HCEC 1CT (cell line): ENCODE results near the gene LIN9.
"Not testable (repeated sequence)": the region's sequence is repeated elsewhere in the genome, so short reads cannot be mapped to it uniquely, and the experiment has no call there.

Experiments
- DNase-seq: peaks from one replicate; pipeline ENCODE4 v3.0.0-alpha.2; 2017

LIN9 gene, protein sequence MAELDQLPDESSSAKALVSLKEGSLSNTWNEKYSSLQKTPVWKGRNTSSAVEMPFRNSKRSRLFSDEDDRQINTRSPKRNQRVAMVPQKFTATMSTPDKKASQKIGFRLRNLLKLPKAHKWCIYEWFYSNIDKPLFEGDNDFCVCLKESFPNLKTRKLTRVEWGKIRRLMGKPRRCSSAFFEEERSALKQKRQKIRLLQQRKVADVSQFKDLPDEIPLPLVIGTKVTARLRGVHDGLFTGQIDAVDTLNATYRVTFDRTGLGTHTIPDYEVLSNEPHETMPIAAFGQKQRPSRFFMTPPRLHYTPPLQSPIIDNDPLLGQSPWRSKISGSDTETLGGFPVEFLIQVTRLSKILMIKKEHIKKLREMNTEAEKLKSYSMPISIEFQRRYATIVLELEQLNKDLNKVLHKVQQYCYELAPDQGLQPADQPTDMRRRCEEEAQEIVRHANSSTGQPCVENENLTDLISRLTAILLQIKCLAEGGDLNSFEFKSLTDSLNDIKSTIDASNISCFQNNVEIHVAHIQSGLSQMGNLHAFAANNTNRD

GRCh38 chr1:226308723-226309397 is at the start of gene LIN9:
TSS of gene LIN9 (minus strand) at chr1:226309164. CDS start at chr1:226309139, 25 bp downstream.
- DNase-seq: peak; percentile 91

GRCh38 chr1:226357416-226357815 is 48.5 kb upstream of the LIN9 start:
- no peak for DNase-seq

DNA sequence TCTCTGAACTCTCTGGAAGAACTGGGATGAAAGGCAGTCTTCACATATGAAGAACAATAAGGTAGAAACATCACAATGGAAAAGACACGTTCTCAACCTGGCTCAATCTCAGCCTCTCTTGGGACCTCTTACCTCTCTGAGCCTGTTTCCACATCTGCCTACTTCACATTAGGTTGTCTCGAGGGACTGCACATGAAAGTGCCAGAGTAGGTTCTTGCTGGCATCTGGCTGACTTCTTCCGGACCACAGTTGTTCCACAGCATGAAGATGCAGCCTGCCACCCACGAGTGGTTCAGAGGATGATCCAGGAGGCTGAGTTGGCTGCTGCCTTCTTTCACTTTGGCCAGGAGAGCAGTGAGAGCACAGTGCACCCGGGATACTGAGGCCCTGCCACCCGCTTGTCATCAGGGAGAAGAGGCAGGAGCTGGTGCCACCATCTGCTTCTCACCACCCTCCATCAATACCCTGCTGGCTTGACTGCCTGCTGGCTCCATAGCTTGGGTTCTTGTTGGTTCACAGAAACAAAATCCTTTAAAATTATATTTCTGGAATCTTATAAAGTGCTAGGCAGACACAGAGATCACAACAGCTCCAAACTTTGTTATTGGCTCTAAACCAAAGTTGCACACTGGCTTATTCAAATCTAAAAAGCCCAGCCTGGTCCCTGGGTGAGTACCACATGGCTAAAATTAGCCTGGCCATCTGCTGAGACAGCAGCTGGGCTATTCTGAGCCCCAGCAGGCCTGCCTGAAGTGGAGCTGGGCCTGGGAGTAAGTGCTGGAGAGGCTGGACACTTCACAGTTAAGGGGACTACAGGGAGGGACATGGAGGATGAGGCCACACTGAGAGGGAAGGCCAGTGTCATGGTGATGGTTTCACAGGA is 46.9 kb upstream of the LIN9 start:
- DNase-seq: no peak

- no peak for DNase-seq
Measured at GRCh38 chr1:226355016-226355415, 46.1 kb upstream of the LIN9 start.

DNA sequence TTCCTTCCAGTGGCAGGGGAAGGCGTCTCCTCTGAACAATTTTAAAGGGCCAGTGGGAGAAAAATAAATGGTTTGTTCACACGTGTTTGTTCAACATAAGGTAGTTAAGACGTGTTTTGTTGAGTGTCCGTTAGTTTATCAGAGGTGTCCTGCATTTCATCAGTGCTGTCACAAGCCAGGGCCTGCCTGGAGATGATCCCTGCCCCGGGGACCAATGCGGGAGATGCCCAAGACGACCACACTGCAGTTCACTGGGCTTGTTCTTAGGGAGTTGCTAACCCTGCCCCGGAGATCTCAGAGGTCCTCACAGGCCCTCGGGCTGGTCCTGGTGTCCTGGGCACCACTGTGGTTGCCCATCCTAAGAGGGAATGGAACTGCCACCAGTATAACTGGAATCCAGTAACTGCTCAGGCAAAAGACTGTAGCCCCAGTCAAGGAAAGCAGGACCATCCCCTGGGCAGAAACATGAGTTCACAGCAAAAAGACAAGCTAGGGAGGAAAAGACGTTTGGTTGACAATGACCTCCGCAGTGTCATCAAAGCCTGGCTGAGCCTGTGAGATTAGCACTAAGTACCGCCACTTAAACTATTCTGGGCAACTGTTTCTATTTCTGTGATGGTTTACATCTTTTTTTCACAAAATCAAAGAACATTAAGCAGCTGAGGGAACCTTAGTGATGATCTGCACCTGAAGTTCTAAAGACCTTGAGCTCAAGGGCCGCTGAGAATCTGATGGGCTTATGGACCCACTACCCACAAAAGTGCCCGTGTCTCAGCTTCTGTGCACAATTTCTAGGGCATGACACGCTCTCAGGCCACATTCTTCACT is 44.9 kb upstream of the LIN9 start:
- no peak for DNase-seq

DNA sequence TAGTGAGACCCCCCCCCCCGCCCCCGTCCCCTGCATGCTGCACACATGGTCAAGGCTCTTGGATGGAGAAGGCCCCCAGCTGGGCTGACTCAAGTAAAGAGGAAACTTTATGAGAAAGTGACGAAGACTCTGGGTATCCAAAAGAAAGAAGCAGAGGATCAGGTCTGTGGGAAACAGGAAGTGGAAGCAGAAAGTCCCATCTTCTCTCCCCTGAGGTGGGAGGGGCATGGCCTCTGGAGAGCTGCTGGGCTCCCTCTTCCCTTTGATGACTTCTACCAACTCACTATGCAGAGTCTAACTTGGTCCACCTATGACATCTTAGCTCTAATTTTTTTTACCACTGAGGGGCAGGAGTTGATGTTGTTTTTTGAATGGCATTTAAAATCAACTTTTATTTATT is 42.7 kb upstream of the LIN9 start:
- no peak for DNase-seq

- DNase-seq: no peak
Measured at GRCh38 chr1:226350519-226350865, 41.5 kb upstream of the LIN9 start.

GRCh38 chr1:226349801-226350518 is 41.0 kb upstream of the LIN9 start:
- no peak for DNase-seq

DNA sequence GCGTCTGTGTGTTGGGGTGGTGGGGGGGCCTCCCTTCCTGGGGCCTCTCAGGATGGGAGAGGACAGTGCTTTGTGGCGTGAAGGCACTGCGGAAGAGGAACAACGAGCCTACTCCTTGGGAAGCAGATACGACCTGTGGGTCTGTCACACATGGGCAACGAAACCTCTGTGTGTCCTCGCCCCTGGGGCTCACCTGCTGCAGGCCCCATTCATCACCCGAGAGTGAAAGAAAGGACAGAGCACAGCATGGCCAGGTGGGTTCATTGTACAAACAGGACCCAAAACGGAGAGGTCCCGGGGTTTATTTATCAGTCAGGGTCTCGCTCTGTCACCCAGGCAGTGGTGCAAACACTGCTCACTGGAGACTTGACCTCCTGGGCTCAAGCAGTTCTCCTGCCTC is 40.1 kb upstream of the LIN9 start:
- DNase-seq: no peak

DNA sequence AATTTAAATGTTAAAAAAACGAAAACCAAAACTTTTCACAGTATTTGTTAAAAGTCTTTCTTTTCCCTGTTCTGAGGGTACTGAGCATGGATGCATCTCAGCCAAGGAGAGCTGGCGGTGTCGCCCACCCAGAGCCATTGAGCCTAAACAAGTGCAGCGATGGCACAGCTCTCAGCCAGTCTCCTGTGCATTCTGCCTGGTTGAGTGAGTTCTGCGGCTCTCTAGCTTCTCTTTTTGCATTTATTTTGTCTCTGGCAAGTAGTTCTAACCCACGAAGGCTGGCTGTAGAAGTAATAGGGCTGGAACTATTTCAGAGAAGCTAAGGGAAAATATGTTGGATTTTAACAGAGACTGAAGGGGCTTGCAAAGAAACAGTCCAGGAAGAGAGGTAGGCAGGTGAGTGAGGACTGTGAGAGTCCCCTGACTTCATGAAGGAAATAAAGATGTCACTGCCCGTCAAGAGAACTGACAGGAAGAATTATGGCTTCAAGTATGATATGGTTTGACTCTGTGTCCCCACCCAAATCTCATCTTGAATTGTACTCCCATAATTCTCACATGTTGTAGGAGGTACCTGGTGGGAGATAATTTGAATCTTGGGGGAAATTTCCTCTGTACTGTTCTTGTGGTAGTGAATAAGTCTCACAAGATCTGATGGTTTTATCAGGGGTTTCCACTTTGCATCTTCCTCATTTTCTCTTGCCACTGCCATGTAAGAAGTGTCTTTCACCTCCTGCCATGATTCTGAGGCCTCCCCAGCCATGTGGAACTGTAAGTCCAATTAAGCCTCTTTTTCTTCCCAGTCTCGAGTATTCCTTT is 35.7 kb upstream of the LIN9 start:
- no peak for DNase-seq

GRCh38 chr1:226342656-226343055 is 33.7 kb upstream of the LIN9 start:
- no peak for DNase-seq

DNA sequence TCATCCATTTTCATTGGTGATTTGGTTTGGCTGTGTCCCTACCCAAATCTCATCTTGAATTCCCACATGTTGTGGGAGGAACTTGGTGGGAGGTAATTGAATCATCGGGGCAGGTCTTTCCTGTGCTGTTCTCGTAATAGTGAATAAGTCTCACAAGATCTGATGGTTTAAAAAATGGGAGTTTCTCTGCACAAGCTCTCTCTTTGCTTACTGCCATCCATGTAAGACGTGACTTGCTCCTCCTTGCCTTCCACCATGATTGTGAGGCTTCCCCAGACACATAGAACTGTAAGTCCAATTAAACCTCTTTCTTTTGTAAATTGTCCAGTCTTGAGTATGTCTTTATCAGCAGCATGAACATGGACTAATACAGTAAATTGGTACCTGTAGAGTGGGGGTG is 31.1 kb upstream of the LIN9 start:
- not testable (repeated sequence) for DNase-seq

GRCh38 chr1:226337276-226337875 is 28.4 kb upstream of the LIN9 start:
- DNase-seq: no peak

DNA sequence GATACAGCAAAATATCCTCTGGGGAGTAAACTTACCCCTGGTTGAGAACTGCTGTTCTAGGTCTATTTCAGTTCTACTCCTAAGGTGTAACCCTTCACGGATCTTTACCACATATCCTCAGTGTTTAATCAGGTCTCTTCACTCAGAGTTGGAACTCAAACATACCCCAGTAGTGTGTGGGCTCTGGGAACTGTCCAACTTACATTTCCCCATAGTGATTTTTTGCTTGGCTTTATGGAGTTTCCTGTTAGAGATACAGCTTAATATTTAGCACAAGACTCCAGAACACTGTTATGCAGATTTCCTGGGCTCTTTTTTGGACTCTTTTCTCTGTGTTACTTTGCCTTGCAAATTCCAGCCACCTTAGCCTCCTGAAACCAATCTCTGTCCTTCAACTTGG is 26.7 kb upstream of the LIN9 start:
- DNase-seq: no peak

- no peak for DNase-seq
Measured at GRCh38 chr1:226332947-226333346, 24.0 kb upstream of the LIN9 start.

GRCh38 chr1:226329237-226329636 is 20.3 kb upstream of the LIN9 start:
- no peak for DNase-seq

- DNase-seq: no peak
Measured at GRCh38 chr1:226327761-226328162, 18.8 kb upstream of the LIN9 start.

GRCh38 chr1:226325178-226325577 is 16.2 kb upstream of the LIN9 start:
- no peak for DNase-seq

DNA sequence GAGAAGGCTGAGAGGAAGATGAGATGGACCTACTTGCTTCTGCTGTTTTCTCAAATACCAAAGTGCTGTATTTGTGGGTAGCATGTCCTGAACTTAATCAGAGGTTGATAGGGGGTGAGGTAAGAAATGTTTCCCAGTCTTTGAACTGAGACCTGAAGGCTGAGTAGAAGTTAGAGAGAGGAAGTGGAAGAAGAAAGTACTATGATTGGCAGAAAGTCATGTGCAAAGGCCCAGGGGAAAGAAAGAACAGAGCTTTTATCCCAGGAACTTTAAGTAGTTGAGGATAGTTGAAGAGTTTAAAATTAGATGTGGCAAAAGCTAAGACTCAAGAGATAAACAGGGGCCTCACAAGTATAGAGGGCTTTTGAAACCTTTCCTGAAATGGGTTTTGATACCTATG is 15.5 kb upstream of the LIN9 start:
- no peak for DNase-seq

DNA sequence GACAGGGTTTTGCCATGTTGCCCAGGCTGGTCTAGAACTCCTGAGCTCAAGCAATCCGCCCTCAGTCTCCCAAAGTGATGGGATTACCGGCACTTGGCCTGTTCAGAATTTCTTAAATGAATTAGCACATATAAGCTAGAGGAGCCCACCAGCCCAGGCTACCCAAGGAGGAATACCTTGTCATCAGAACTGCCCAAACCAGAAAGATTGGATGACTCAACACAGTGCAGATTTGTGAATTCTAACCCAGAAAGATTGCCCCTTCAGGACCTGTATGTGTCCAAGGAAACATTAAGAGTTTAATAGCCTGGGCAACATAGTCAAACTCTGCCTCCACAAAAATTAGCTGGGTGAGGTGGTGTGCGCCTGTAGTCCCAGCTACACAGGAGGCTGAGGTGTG is 14.0 kb upstream of the LIN9 start:
- DNase-seq: no peak
